ENCODE data around the gene CITED4. TPM values are rescaled to one million over a fixed set of nuclear protein-coding genes. Genes with fewer than 3 reads are reported as not detected.

Gene CITED4
- 10.9 and 11.3 TPM in 2 replicates for total RNA-seq
- 3.8 and 4.7 TPM in 2 replicates for polyA plus RNA-seq
- polyA plus RNA-seq (2011; cell fraction: cytosol; rRNA removed) = 2.3 and 4.4 TPM in 2 replicates
- 0.79 and 1.5 TPM in 2 replicates for polyA plus RNA-seq (2011; cell fraction: nucleus; rRNA removed)
- 3.3 and 5.7 TPM in 2 replicates for polyA plus RNA-seq (2012)
- 0.34 and 0.90 TPM in 2 replicates for polyA minus RNA-seq
- polyA minus RNA-seq (2011; cell fraction: cytosol; rRNA and poly(A)+ RNA removed) = 12.4 TPM
- 0.87 and 3.6 TPM in 2 replicates for polyA minus RNA-seq (2011; cell fraction: nucleus; rRNA and poly(A)+ RNA removed)
- percentile 44 among the genes with signal in this experiment for Bru-seq, nascent RNA
- percentile 35 among the genes with signal in this experiment for BruChase-seq, experiment 1, labeled RNA remaining after a 6-hour chase
- percentile 47 among the genes with signal in this experiment for BruChase-seq, experiment 2, labeled RNA remaining after a 2-hour chase
- long read RNA-seq, transcript CITED4-201 (1 exons, 1,316 nt) = major isoform, 55 of 55 reads
- long read RNA-seq, partial matches to known transcripts = 0 of 55 reads
- long read RNA-seq, other reads (novel, unspliced or antisense) = 0 of 55 reads

- dilution Hi-C loops (cut with MboI; ENCODE audit: extremely low pct_ligation_motif_present, low sequenced_read_pairs) (no loop called here), intact Hi-C loops (cut with micrococcal nuclease) (loop anchor here (1.0 kb wide), 2 partner anchors 13 to 87 kb away; no protein-coding TSS in a partner anchor)
- H3K36me3 ChIP-seq (ENCODE audit: control insufficient read depth in 2 of 2, extremely low read depth in 1 of 2, insufficient read depth in 2 of 2, low read length in 2 of 2) = no peaks in the 10 kb centered on the region
- peak within 1 kb of the TSS; percentile 62 for H3K4me2 ChIP-seq (ENCODE audit: insufficient read depth, low read length)
- FAIRE-seq (peak; percentile 99), DNase-seq (ENCODE audit: low read depth, low spot score) (peak; percentile 94)
- no peaks in the 10 kb centered on the region for H3K9me1 ChIP-seq (replicated peaks; ENCODE audit: control insufficient read depth, extremely low read depth, insufficient read depth, low read length)
- no peaks in the 10 kb centered on the region for H3K9me3 ChIP-seq (replicated peaks; ENCODE audit: control insufficient read depth, insufficient read depth, low read length)
- H2AFZ ChIP-seq (ENCODE audit: low read depth, low read length) = peak within 1 kb of the TSS; percentile 94
- no peaks in the 10 kb centered on the region for H4K20me1 ChIP-seq (replicated peaks; ENCODE audit: control insufficient read depth, extremely low read depth, insufficient read depth, low read length)
- no peaks in the 10 kb centered on the region for H3K79me2 ChIP-seq (ENCODE audit: control insufficient read depth, insufficient read depth, low read length)
- H3K4me1 ChIP-seq (ENCODE audit: control insufficient read depth, extremely low read depth, insufficient read depth, low read length) = peaks cover 10% of the 10 kb centered on the region
- peak within 1 kb of the TSS; percentile 4 for H3K27ac ChIP-seq (ENCODE audit: insufficient read depth, low read depth, low read length)
- POLR2A ChIA-PET = interaction anchor here (0.5 to 2.5 kb wide), 10 partner anchors 9 to 330 kb away, joined by 3 to 27 read pairs (median 5); no protein-coding TSS in a partner anchor
- no TSS peak for BruUV-seq (replicated peaks)
- CTCF ChIA-PET = interaction anchor here (0.6 to 23.4 kb wide), 13 partner anchors 9 to 141 kb away, joined by 3 to 898 read pairs (median 6); no protein-coding TSS in a partner anchor
- peak within 1 kb of the TSS; percentile 39 for H3K9ac ChIP-seq (replicated peaks; ENCODE audit: extremely low read depth, insufficient read depth, low read length)
- TF ChIP-seq JUN (IDR thresholded peaks at IDR 0.05; ENCODE audit: borderline replicate concordance, insufficient read depth, insufficient read length, low read depth) (no peak), POLR2A (IDR thresholded peaks at IDR 0.05; ENCODE audit: low read depth, low read length) (peak; percentile 94), EZH2 (IDR thresholded peaks at IDR 0.05; ENCODE audit: borderline replicate concordance, low read depth, low read length, severe bottlenecking) (no peak), POLR2AphosphoS5 (IDR thresholded peaks at IDR 0.05; ENCODE audit: insufficient read depth, low read depth, low read length) (peak; percentile 81), MAX (IDR thresholded peaks at IDR 0.05; ENCODE audit: insufficient read depth, insufficient read length) (no peak)
- H3K27me3 ChIP-seq (ENCODE audit: control insufficient read depth in 2 of 2, insufficient read depth in 2 of 2, low read length in 2 of 2) = no peaks in the 10 kb centered on the region
- peak within 1 kb of the TSS; percentile 39 to 52 (median 47) for H3K4me3 ChIP-seq (replicated peaks in 1 of 3; ENCODE audit: insufficient read depth in 1 of 3, low read depth in 1 of 3, low read length in 3 of 3)
Measured at GRCh38 chr1:40862008-40862863, at the start of gene CITED4. Gene CITED4, minus strand, starts transcription at chr1:40862363. Its CDS starts 236 bp downstream, at chr1:40862127.
